ENCODE measurements around the gene TPRKB. TPM values are rescaled to one million over a fixed set of nuclear protein-coding genes. Genes with fewer than 3 reads are reported as not detected.
A peak's percentile ranks its signal among the peaks of the same experiment; 100 is the strongest.
"Not testable (repeated sequence)": the region's sequence is repeated elsewhere in the genome, so short reads cannot be mapped to it uniquely, and the experiment has no call there.

The TPRKB gene
- total and polyA plus RNA-seq, 12 donors, result 17.2 to 67.2 (median 32.8) TPM

DNA sequence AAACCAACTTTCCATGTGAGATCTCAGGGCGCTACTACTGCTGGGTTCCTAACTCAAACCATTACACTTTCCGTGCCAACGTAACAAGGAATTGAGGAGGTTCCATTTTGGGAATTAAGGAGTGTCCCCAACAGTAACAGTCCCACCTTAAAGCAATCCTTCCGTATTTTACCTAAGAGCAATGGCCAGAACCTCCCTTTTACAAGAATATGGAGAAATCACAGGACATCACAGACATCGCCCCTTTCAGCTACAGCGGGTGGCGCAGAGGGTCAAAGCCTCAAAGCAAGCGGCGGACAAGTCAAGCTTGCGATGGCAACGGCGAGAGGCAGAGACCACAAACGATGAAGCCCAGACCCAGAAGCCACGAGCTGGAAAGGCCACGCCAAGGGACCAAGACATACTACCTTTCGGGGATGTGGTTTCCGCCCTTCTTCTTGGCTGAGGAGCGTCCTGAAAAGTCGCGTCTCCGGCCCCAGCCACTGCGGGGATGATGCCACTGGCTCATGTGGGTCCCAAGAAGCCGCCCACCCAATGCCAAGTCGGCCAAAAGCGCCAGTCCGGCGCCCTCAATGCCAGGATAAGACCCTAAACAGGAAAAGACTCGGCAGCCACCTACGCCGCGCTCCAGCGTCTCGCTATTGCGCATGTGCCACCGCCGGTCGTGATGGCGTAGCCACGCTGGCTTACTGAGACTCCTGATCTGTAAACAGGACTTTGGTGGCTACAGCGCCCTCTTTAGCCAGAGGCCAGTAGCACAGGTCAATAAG lies 42.5 kb upstream of the TPRKB start, which contains the start of gene DUSP11:
DUSP11 (minus strand) TSS at position 637 of the 770 bp plus-strand sequence; CDS start at position 508, 129 bp downstream.
- WGBS, 4 donors, result 0 to 1% (median 0%) methylated on average over 9 to 40 of the region's 40 CpGs
- intact Hi-C loops (cut with DNase I), result no loop called here
- no peaks in the 10 kb centered on the region for H3K9me3 ChIP-seq (replicated peaks in 1 of 3)

DNA sequence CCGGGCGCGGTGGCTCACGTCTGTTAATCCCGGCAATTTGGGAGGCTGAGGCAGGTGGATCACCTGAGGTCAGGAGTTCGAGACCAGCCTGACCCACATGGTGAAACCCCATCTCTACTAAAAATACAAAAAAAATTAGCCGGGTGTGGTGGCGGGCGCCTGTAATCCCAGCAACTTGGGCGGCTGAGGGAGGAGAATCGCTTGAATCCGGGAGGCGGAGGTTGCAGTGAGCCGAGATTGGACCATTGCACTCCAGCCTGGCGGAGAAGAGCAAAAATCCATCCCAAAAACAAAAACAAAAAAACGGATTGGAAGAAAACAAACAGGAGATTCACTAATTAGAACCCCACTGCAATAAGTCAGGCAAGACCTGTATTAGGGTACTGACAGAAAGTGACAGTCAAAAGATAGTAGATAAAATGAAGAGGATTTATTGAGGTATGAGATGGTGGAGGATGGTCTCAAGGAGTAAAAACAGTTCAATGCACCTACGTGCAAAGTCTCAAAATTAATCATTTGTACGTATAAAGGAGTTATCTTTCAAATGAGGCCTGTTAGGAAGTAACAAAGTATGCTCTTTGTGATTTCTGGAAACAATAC lies 41.8 kb upstream of the TPRKB start:
- DNase-seq; H3K27me3 ChIP-seq; H3K9me3 ChIP-seq (replicated peaks in 1 of 3); intact Hi-C loops (cut with DNase I): not testable (repeated sequence)
- 72 to 77% (median 74%) methylated on average over 18 of the region's 18 CpGs for WGBS, 4 donors
- H3K36me3 ChIP-seq (replicated peaks in 1 of 2), result peaks cover 0 to 21% of the 10 kb centered on the region in 2 donors
- peaks cover 6 to 14% of the 10 kb centered on the region in 2 donors for H3K4me1 ChIP-seq (replicated peaks in 1 of 2)
- peak overlapping the region; percentile 44 to 100 (median 80) for H3K4me3 ChIP-seq
- H3K27ac ChIP-seq, result peak overlapping the region in 2 of 5 donors; percentile 88 to 92

More for the DNA sequence above, 42.5 kb upstream of the TPRKB start, which contains the start of gene DUSP11:
- TF ChIP-seq, protein P1, sequence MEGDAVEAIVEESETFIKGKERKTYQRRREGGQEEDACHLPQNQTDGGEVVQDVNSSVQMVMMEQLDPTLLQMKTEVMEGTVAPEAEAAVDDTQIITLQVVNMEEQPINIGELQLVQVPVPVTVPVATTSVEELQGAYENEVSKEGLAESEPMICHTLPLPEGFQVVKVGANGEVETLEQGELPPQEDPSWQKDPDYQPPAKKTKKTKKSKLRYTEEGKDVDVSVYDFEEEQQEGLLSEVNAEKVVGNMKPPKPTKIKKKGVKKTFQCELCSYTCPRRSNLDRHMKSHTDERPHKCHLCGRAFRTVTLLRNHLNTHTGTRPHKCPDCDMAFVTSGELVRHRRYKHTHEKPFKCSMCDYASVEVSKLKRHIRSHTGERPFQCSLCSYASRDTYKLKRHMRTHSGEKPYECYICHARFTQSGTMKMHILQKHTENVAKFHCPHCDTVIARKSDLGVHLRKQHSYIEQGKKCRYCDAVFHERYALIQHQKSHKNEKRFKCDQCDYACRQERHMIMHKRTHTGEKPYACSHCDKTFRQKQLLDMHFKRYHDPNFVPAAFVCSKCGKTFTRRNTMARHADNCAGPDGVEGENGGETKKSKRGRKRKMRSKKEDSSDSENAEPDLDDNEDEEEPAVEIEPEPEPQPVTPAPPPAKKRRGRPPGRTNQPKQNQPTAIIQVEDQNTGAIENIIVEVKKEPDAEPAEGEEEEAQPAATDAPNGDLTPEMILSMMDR (IDR thresholded peaks at IDR 0.05), result peak; percentile 73 to 93 (median 90)
- peak; percentile 73 to 91 for TF ChIP-seq POLR2A (IDR thresholded peaks at IDR 0.05)
- no peaks in the 10 kb centered on the region for H3K27me3 ChIP-seq
- peak; percentile 93 to 99 (median 97) for DNase-seq
- peak within 1 kb of the TSS; percentile 39 to 92 (median 88) for H3K27ac ChIP-seq
- peaks cover 0 to 14% of the 10 kb centered on the region in 2 donors for H3K36me3 ChIP-seq (replicated peaks in 1 of 2)
- H3K4me3 ChIP-seq, result peak within 1 kb of the TSS; percentile 44 to 100 (median 80)
- peaks cover 6 to 14% of the 10 kb centered on the region in 2 donors for H3K4me1 ChIP-seq (replicated peaks in 1 of 2)

DNA sequence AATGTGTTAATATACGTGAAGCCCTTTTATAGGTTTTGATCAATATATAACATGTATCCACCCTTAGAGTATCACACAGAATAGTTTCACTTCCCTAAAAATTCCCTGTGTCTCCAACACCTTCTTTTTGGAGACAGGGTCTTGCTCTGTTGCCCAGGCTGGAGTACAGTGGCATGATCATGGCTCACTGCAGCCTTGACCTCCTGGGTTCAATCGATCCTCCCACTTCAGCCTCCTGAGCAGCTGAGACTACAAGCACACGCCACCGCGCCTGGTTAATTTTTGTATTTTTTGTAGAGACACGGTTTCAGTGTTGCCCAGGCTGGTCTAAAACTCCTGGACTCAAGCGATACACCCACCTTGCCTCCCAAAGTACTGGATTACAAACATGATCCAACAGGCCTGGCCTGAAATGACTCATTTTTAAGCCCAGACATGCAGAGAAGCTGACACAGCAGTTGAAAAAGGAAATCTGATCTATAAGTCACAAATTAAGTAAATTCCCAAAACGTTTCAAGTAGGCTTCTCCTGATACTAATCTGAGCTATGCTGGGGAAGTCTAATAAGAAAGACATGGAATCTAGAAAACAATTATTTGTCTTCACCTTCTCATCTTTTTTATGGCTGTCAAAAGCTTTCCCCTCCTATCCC lies 39.8 kb upstream of the TPRKB start:
- no peak overlapping the region for H3K4me3 ChIP-seq
- H3K27me3 ChIP-seq, result no peaks in the 10 kb centered on the region
- intact Hi-C loops (cut with DNase I), result no loop called here
- no peak overlapping the region for H3K27ac ChIP-seq
- TF ChIP-seq, protein P1 (IDR thresholded peaks at IDR 0.05), result no peak
- no peak for TF ChIP-seq POLR2A (IDR thresholded peaks at IDR 0.05)
- peaks cover 6 to 14% of the 10 kb centered on the region in 2 donors for H3K4me1 ChIP-seq (replicated peaks in 1 of 2)
- H3K9me3 ChIP-seq (replicated peaks in 1 of 3), result no peaks in the 10 kb centered on the region
- DNase-seq, result no peak
- peaks cover 0 to 40% of the 10 kb centered on the region in 2 donors for H3K36me3 ChIP-seq (replicated peaks in 1 of 2)
- WGBS, 4 donors, result 86 to 91% (median 87%) methylated on average over 8 of the region's 8 CpGs

DNA sequence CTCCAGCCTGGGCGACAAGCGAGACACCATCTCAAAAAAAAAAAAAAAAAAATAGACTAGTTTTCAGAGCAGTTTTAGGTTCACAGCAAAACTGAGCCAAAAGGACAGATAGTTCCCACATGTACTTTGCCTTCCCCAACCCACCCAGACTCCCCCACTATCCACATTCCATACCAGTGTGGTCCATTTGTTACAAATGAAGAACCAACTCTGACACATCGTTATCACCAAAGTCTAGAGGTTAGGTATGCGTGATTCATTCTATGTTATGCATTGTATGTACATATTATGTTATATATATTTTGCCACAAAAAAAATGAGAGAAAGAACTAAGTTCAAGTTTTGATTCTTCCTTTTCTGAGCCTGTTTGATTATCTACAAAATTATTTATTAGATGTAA lies 39.2 kb upstream of the TPRKB start:
- Histone ChIP-seq H3K4me3 (no peak overlapping the region), H3K9me3 (replicated peaks in 1 of 3) (no peaks in the 10 kb centered on the region), H3K4me1 (replicated peaks in 1 of 2) (peaks cover 6 to 14% of the 10 kb centered on the region in 2 donors), H3K27me3 (no peaks in the 10 kb centered on the region), H3K36me3 (replicated peaks in 1 of 2) (peaks cover 0 to 40% of the 10 kb centered on the region in 2 donors), H3K27ac (no peak overlapping the region)
- DNase-seq, result no peak
- WGBS, 4 donors, result 92 to 98% (median 95%) methylated on average over 4 of the region's 4 CpGs
- TF ChIP-seq, protein P1 (IDR thresholded peaks at IDR 0.05), result no peak
- TF ChIP-seq POLR2A (IDR thresholded peaks at IDR 0.05), result no peak
- intact Hi-C loops (cut with DNase I), result no loop called here
